GM21447 (cell line): ENCODE measurements around the gene STXBP6.
"Not testable (repeated sequence)": the region's sequence is repeated elsewhere in the genome, so short reads cannot be mapped to it uniquely, and the experiment has no call there.

Source experiments
- ATAC-seq: cut with Tn5 transposase; IDR thresholded peaks from one replicate; pipeline ENCODE4 v1.9.1; 2021; ENCODE audit not compliant: unreplicated experiment

The STXBP6 gene

GRCh38 chr14:24813089-24813815 is 236.7 kb downstream of the STXBP6 start:
- ATAC-seq, result no peak

DNA sequence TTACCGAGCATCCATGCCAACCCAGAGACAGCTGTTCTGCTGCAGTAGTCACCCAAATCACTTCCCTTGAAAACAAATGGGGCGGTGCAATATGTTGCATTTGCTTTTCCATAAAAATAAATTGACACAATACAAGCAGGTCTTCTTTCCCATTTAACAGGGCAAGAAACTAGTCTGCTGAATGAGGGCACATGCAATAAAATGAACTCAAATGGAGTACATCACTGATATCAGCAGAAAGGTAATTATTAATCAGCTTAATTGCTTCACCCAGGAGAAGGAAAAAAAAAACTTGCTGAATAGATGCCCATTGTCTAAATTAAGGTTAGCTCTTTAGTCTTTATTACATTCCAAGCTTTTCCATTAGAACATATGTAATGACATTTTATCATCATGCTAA is 240.8 kb downstream of the STXBP6 start:
- ATAC-seq, result no peak

DNA sequence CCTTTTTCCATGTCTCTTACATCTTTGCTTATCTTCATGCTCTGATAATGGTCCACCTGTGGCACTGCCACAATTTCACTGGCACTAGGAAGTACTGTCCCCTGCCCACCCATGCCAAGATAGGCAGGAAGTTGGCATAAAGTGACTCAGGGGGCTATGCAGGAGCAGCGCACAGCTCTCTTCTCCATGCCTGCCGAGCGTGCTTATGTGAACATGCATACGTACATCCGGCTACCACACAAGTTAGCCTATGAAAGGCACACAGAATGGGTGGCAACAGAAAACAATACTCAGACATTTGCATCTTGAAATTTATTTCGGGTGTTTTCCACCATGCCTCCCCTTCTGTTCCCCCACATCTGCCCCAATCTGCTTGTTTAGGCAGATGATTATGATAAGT is 241.5 kb downstream of the STXBP6 start:
- no peak for ATAC-seq

DNA sequence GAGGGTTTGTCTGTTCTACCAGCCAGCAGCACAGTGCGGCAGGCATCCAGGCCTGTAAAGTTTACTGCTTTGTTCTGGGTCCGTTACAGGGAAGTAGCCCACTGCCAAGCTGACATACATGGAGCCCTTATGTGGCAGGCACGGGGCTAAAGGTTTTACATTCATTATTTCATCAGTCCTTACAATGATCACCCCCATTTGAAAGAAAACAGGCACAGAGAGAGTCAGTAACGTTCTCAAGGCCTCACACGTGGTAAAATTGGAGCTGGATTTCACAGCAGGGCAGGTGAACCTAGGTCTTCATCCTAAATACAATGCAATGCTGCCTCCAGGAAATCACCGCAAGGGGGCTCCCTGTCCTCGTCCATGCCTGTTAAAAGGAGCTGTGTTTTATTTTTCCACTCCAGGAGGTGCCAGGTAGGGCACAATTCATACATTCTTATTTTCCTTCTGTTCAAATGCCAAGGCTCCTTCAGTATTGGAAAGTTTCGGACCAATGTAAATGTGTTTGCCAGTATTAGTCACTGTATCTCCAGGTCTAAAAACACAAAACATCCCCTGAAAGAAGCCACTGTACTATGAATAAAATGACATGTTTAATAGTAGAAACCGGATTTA is 243.8 kb downstream of the STXBP6 start:
- ATAC-seq, result no peak

- ATAC-seq, result no peak
Measured at GRCh38 chr14:24804552-24805212, 245.3 kb downstream of the STXBP6 start.

- ATAC-seq, result no peak
Measured at GRCh38 chr14:24803933-24804494, 245.9 kb downstream of the STXBP6 start.

- not testable (repeated sequence) for ATAC-seq
Measured at GRCh38 chr14:24803426-24803825, 246.5 kb downstream of the STXBP6 start.

- ATAC-seq, result no peak
Measured at GRCh38 chr14:24802236-24802635, 247.7 kb downstream of the STXBP6 start.

DNA sequence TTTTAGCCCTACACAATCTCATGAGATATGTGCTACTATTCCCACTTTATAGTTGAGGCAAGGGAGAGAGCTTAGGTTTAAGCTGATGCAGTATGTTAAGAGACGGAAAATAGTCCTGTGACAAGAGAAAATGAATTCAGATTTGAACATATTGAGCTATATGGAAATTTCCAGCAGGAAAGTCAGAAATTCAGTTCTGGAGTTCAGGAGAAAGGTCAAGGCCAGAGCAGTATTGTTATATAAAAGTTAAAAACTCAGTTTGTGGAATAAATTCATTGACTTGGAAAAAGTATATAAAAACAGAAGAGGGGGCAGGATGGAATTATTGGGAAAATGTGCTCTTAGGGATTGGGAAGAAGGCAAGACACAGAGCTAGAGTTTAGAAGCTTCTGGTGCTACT is 248.9 kb downstream of the STXBP6 start:
- ATAC-seq, result no peak

DNA sequence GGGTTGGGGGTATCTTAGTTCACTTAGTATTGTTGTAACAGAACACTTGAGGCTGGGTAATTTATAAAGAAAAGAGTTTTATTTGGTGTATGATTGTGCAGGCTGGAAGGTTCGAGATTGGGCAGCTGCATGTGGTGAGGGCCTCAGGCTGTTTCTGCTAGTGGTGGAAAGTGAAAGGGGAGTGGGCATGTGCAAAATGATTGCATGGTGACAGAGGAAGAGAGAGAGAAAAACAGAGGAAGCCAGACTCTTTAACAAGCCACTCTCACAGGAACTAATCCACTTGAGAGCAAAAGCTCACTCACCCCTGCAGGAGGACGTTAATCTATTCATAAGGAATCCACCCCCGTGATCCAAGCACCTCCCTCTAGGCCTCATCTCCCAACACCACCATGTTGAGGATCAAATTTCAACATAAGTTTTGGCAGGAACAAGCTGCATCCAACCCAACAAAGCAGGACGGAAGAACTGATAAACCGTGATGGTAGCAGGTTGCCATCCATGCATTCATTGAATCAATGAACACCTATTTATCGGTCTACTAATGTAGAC is 251.0 kb downstream of the STXBP6 start:
- no peak for ATAC-seq

DNA sequence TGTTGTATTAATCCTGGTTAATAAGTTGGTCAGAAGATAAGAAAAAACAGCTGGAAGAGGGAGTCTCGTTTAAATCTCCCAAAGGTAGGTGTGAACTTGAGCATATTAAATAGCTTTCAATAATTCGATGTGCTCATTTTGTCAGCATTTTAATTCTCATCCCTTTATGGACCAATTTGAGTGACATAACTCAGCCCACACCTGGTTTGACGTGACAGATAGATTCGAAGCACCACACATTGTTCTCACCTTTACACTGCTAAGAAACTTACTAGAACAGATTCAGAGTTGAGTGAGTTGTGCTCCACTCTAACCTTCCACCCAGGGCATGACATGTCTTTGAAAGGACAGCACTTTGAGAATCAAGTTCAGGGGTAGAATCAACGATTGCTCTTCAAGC is 254.5 kb downstream of the STXBP6 start:
- no peak for ATAC-seq

GRCh38 chr14:24794644-24795305 is 255.2 kb downstream of the STXBP6 start:
- no peak for ATAC-seq

GRCh38 chr14:24790196-24790595 is 259.8 kb downstream of the STXBP6 start:
- no peak for ATAC-seq

GRCh38 chr14:24789378-24789884 is 260.5 kb downstream of the STXBP6 start:
- no peak for ATAC-seq

GRCh38 chr14:24785698-24786097 is 264.2 kb downstream of the STXBP6 start:
- ATAC-seq, result no peak

GRCh38 chr14:24784981-24785380 is 265.0 kb downstream of the STXBP6 start:
- no peak for ATAC-seq

- no peak for ATAC-seq
Measured at GRCh38 chr14:24783791-24784190, 266.2 kb downstream of the STXBP6 start.

DNA sequence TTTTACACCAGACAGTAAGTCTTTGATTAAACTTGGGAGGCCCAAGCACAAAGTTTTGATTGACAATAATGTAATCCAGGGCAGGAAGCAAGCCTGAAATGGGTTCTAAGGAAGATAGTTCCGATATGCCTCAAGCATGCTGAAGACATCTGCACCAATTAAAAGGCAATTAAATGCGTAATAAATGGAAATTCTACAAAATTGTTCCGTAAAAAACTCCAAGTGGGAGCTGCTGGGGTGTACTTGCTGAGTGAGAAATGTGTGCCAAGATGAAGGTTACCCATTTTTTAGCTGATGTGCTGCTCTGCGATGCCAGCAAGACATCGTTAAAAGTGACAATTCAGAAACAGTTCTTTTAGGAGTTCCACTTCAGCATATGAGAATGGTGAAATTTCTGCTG is 269.7 kb downstream of the STXBP6 start:
- ATAC-seq, result no peak

DNA sequence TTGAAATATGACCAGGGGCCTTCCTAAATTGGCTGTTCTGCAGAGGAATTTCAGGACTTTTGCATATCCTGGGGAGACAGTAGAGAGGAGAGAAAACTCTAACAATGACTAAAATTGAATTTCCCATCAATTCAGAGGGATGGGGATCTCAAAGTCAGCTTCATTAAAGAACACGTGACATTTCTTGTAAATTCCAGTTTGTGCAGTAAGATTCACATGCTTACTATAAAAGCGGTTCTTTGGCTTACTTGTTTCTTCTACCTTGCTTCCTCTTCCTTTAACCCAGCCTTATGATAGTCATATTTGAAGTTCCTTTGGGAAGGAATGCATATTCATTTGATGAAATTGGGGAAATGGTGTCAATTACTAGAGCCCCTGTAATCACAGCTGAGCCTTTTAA is 272.3 kb downstream of the STXBP6 start:
- no peak for ATAC-seq

DNA sequence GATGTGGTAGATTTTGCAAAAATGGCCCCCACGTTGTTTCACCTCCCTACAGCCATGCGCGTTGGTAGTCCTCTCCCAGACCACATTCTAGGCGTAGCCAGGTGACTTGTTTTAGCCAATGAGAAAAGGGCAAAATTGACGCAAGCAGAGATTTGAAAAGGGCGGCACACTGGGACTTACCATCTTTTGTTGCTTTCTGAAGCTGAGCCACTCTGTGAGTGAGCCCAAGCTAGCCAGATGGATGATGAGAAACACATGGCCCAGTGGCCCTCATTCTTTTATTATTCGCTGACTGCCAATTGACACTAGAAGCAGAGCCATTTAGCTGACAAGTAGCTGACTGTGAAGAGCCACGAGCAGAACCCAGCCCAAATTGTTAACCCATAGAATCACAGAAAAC is 274.0 kb downstream of the STXBP6 start:
- ATAC-seq, result no peak
